ENCODE results near the gene OXCT1.

Gene OXCT1

GRCh38 chr5:41772785-41773442 lies 97.3 kb downstream of the OXCT1 start:
- H3K36me3 ChIP-seq (ENCODE audit: insufficient read depth, low read length): no peaks in the 10 kb centered on the region
- H3K27me3 ChIP-seq (ENCODE audit: insufficient read depth, low read length): no peaks in the 10 kb centered on the region
- H3K4me1 ChIP-seq (ENCODE audit: insufficient read depth, low read length): no peaks in the 10 kb centered on the region
- H3K9me3 ChIP-seq (ENCODE audit: low read length): no peaks in the 10 kb centered on the region
- no peak overlapping the region for H2AFZ ChIP-seq (ENCODE audit: low read depth, low read length)
- no peak overlapping the region for H3K4me3 ChIP-seq (ENCODE audit: low read length)

- no peak overlapping the region for H3K4me3 ChIP-seq (ENCODE audit: low read length)
- no peak overlapping the region for H2AFZ ChIP-seq (ENCODE audit: low read depth, low read length)
- H3K27me3 ChIP-seq (ENCODE audit: insufficient read depth, low read length): no peaks in the 10 kb centered on the region
- H3K36me3 ChIP-seq (ENCODE audit: insufficient read depth, low read length): no peaks in the 10 kb centered on the region
- H3K9me3 ChIP-seq (ENCODE audit: low read length): no peaks in the 10 kb centered on the region
- H3K4me1 ChIP-seq (ENCODE audit: insufficient read depth, low read length): no peaks in the 10 kb centered on the region
These were observed 98.2 kb downstream of the OXCT1 start for GRCh38 chr5:41772056-41772455.

- Histone ChIP-seq H3K36me3 (ENCODE audit: insufficient read depth, low read length) (no peaks in the 10 kb centered on the region), H3K27me3 (ENCODE audit: insufficient read depth, low read length) (no peaks in the 10 kb centered on the region), H3K4me1 (ENCODE audit: insufficient read depth, low read length) (no peaks in the 10 kb centered on the region), H2AFZ (ENCODE audit: low read depth, low read length) (no peak overlapping the region), H3K4me3 (ENCODE audit: low read length) (no peak overlapping the region), H3K9me3 (ENCODE audit: low read length) (no peaks in the 10 kb centered on the region)
These were observed 99.4 kb downstream of the OXCT1 start for GRCh38 chr5:41770799-41771198.

- H3K4me3 ChIP-seq (ENCODE audit: low read length): no peak overlapping the region
- H3K36me3 ChIP-seq (ENCODE audit: insufficient read depth, low read length): no peaks in the 10 kb centered on the region
- no peak overlapping the region for H2AFZ ChIP-seq (ENCODE audit: low read depth, low read length)
- H3K27me3 ChIP-seq (ENCODE audit: insufficient read depth, low read length): no peaks in the 10 kb centered on the region
- H3K9me3 ChIP-seq (ENCODE audit: low read length): no peaks in the 10 kb centered on the region
- H3K4me1 ChIP-seq (ENCODE audit: insufficient read depth, low read length): no peaks in the 10 kb centered on the region
These were observed 101.5 kb downstream of the OXCT1 start for GRCh38 chr5:41768692-41769091.

GRCh38 chr5:41764650-41765049 lies 105.6 kb downstream of the OXCT1 start:
- Histone ChIP-seq H2AFZ (ENCODE audit: low read depth, low read length) (no peak overlapping the region), H3K4me3 (ENCODE audit: low read length) (no peak overlapping the region), H3K4me1 (ENCODE audit: insufficient read depth, low read length) (no peaks in the 10 kb centered on the region), H3K36me3 (ENCODE audit: insufficient read depth, low read length) (no peaks in the 10 kb centered on the region), H3K9me3 (ENCODE audit: low read length) (no peaks in the 10 kb centered on the region), H3K27me3 (ENCODE audit: insufficient read depth, low read length) (no peaks in the 10 kb centered on the region)

- Histone ChIP-seq H3K9me3 (ENCODE audit: low read length) (no peaks in the 10 kb centered on the region), H3K4me1 (ENCODE audit: insufficient read depth, low read length) (no peaks in the 10 kb centered on the region), H3K36me3 (ENCODE audit: insufficient read depth, low read length) (no peaks in the 10 kb centered on the region), H2AFZ (ENCODE audit: low read depth, low read length) (no peak overlapping the region), H3K4me3 (ENCODE audit: low read length) (no peak overlapping the region), H3K27me3 (ENCODE audit: insufficient read depth, low read length) (no peaks in the 10 kb centered on the region)
These were observed 106.7 kb downstream of the OXCT1 start for GRCh38 chr5:41763574-41763973.

- Histone ChIP-seq H3K27me3 (ENCODE audit: insufficient read depth, low read length) (no peaks in the 10 kb centered on the region), H3K4me1 (ENCODE audit: insufficient read depth, low read length) (no peaks in the 10 kb centered on the region), H3K4me3 (ENCODE audit: low read length) (no peak overlapping the region), H3K36me3 (ENCODE audit: insufficient read depth, low read length) (no peaks in the 10 kb centered on the region), H2AFZ (ENCODE audit: low read depth, low read length) (no peak overlapping the region), H3K9me3 (ENCODE audit: low read length) (no peaks in the 10 kb centered on the region)
These were observed 107.1 kb downstream of the OXCT1 start for GRCh38 chr5:41763081-41763480.

- H2AFZ ChIP-seq (ENCODE audit: low read depth, low read length): no peak overlapping the region
- H3K9me3 ChIP-seq (ENCODE audit: low read length): no peaks in the 10 kb centered on the region
- no peaks in the 10 kb centered on the region for H3K27me3 ChIP-seq (ENCODE audit: insufficient read depth, low read length)
- H3K36me3 ChIP-seq (ENCODE audit: insufficient read depth, low read length): no peaks in the 10 kb centered on the region
- no peak overlapping the region for H3K4me3 ChIP-seq (ENCODE audit: low read length)
- no peaks in the 10 kb centered on the region for H3K4me1 ChIP-seq (ENCODE audit: insufficient read depth, low read length)
These were observed 107.8 kb downstream of the OXCT1 start for GRCh38 chr5:41762426-41762825.

- H3K4me3 ChIP-seq (ENCODE audit: low read length): no peak overlapping the region
- H3K9me3 ChIP-seq (ENCODE audit: low read length): no peaks in the 10 kb centered on the region
- no peak overlapping the region for H2AFZ ChIP-seq (ENCODE audit: low read depth, low read length)
These were observed 108.6 kb downstream of the OXCT1 start for GRCh38 chr5:41761663-41762062.

GRCh38 chr5:41755705-41756104 lies 114.5 kb downstream of the OXCT1 start:
- Histone ChIP-seq H3K27me3 (ENCODE audit: insufficient read depth, low read length) (no peaks in the 10 kb centered on the region), H3K4me3 (ENCODE audit: low read length) (no peak overlapping the region), H3K36me3 (ENCODE audit: insufficient read depth, low read length) (no peaks in the 10 kb centered on the region), H3K4me1 (ENCODE audit: insufficient read depth, low read length) (no peaks in the 10 kb centered on the region), H3K9me3 (ENCODE audit: low read length) (no peaks in the 10 kb centered on the region), H2AFZ (ENCODE audit: low read depth, low read length) (no peak overlapping the region)

More at GRCh38 chr5:41761663-41762062, 108.6 kb downstream of the OXCT1 start:
- Histone ChIP-seq H3K27me3 (ENCODE audit: insufficient read depth, low read length) (no peaks in the 10 kb centered on the region), H3K4me1 (ENCODE audit: insufficient read depth, low read length) (no peaks in the 10 kb centered on the region), H3K36me3 (ENCODE audit: insufficient read depth, low read length) (no peaks in the 10 kb centered on the region)

GRCh38 chr5:41754857-41755256 lies 115.4 kb downstream of the OXCT1 start:
- H3K4me1 ChIP-seq (ENCODE audit: insufficient read depth, low read length): no peaks in the 10 kb centered on the region
- H2AFZ ChIP-seq (ENCODE audit: low read depth, low read length): no peak overlapping the region
- no peaks in the 10 kb centered on the region for H3K36me3 ChIP-seq (ENCODE audit: insufficient read depth, low read length)
- no peaks in the 10 kb centered on the region for H3K27me3 ChIP-seq (ENCODE audit: insufficient read depth, low read length)
- H3K4me3 ChIP-seq (ENCODE audit: low read length): no peak overlapping the region
- no peaks in the 10 kb centered on the region for H3K9me3 ChIP-seq (ENCODE audit: low read length)

GRCh38 chr5:41751867-41752266 lies 118.4 kb downstream of the OXCT1 start:
- no peak overlapping the region for H2AFZ ChIP-seq (ENCODE audit: low read depth, low read length)
- no peaks in the 10 kb centered on the region for H3K27me3 ChIP-seq (ENCODE audit: insufficient read depth, low read length)
- no peak overlapping the region for H3K4me3 ChIP-seq (ENCODE audit: low read length)
- H3K36me3 ChIP-seq (ENCODE audit: insufficient read depth, low read length): no peaks in the 10 kb centered on the region
- no peaks in the 10 kb centered on the region for H3K4me1 ChIP-seq (ENCODE audit: insufficient read depth, low read length)
- H3K9me3 ChIP-seq (ENCODE audit: low read length): no peaks in the 10 kb centered on the region

- H3K27me3 ChIP-seq (ENCODE audit: insufficient read depth, low read length): no peaks in the 10 kb centered on the region
- H3K36me3 ChIP-seq (ENCODE audit: insufficient read depth, low read length): no peaks in the 10 kb centered on the region
- no peak overlapping the region for H3K4me3 ChIP-seq (ENCODE audit: low read length)
- H3K9me3 ChIP-seq (ENCODE audit: low read length): no peaks in the 10 kb centered on the region
- H2AFZ ChIP-seq (ENCODE audit: low read depth, low read length): no peak overlapping the region
- H3K4me1 ChIP-seq (ENCODE audit: insufficient read depth, low read length): no peaks in the 10 kb centered on the region
These were observed 121.6 kb downstream of the OXCT1 start for GRCh38 chr5:41748631-41749030.

- Histone ChIP-seq H3K9me3 (ENCODE audit: low read length) (no peaks in the 10 kb centered on the region), H2AFZ (ENCODE audit: low read depth, low read length) (no peak overlapping the region), H3K27me3 (ENCODE audit: insufficient read depth, low read length) (no peaks in the 10 kb centered on the region), H3K4me3 (ENCODE audit: low read length) (no peak overlapping the region), H3K4me1 (ENCODE audit: insufficient read depth, low read length) (no peaks in the 10 kb centered on the region), H3K36me3 (ENCODE audit: insufficient read depth, low read length) (no peaks in the 10 kb centered on the region)
These were observed 122.5 kb downstream of the OXCT1 start for GRCh38 chr5:41747708-41748107.
